Stomach (tissue), 4 donors: ENCODE measurements around the gene EDIL3.

ENCODE experiments used
- EP300 ChIP-seq: sonication (generic); formaldehyde crosslinking; IDR thresholded peaks from one replicate; pipeline ENCODE4 v1.6.1; 2017; ENCODE audit warnings: antibody characterized with exemption
- POLR2A ChIP-seq, 4 donors: fragments of 450-650 bp; IDR thresholded peaks; one replicate each; pipeline ENCODE4 v1.6.1; 2016; ENCODE audit warnings: antibody characterized with exemption in 4 of 4, control low read depth in 2 of 4, mild to moderate bottlenecking in 1 of 4, moderate library complexity in 1 of 4
- POLR2AphosphoS5 ChIP-seq, 3 donors: sonication (generic); formaldehyde crosslinking; IDR thresholded peaks; one replicate each; pipeline ENCODE4 v1.6.1; 2016; ENCODE audit warnings: antibody characterized with exemption in 3 of 3
- TF ChIP-seq, protein P1 (sequence below), 7 experiments: fragments of 450-650 bp in 4 of 7; fragments of 200-600 bp in 3 of 7; sonication (generic) in 3 of 7; IDR thresholded peaks; one replicate each; pipeline ENCODE4 v1.5.1; 2016 to 2019; ENCODE audit warnings: antibody characterized with exemption in 7 of 7, control low read depth in 2 of 7, mild to moderate bottlenecking in 1 of 7

DNA sequence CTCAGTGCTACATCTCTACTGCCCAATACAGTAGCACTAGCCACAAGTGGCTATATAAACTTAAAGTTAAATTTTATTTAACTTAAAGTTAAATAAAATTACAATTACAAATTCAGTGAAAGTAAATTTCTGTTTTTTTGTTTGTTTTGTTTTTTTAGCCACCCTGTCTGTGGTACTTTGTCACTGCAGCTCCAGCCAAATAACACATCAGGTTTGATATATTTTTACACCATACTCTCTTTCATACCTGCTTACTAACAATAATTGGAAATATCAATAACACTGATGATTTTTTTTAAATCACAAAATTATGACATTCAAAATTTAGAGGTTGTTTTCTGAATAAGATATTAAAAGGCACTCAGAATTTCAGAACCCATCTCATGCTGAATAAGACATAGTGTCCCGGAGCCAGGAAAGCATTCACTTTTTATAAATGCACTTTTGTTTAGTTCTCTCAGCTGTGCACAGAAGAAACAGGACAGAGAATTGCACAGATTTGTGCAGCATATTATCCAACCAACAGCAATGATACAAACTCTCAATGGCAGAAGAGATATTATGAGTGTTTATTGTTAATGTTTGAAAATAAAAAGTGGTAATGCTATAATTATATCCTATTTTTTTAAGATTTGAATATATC is 92.6 kb downstream of the EDIL3 start:
- TF ChIP-seq, protein P1, sequence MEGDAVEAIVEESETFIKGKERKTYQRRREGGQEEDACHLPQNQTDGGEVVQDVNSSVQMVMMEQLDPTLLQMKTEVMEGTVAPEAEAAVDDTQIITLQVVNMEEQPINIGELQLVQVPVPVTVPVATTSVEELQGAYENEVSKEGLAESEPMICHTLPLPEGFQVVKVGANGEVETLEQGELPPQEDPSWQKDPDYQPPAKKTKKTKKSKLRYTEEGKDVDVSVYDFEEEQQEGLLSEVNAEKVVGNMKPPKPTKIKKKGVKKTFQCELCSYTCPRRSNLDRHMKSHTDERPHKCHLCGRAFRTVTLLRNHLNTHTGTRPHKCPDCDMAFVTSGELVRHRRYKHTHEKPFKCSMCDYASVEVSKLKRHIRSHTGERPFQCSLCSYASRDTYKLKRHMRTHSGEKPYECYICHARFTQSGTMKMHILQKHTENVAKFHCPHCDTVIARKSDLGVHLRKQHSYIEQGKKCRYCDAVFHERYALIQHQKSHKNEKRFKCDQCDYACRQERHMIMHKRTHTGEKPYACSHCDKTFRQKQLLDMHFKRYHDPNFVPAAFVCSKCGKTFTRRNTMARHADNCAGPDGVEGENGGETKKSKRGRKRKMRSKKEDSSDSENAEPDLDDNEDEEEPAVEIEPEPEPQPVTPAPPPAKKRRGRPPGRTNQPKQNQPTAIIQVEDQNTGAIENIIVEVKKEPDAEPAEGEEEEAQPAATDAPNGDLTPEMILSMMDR (IDR thresholded peaks at IDR 0.05): no peak
- TF ChIP-seq POLR2A (IDR thresholded peaks at IDR 0.05) (no peak), POLR2AphosphoS5 (IDR thresholded peaks at IDR 0.05) (no peak), EP300 (no peak)
